AG04450 (cell line): Measurements from ENCODE around the gene SACS. TPM values are rescaled to one million over a fixed set of nuclear protein-coding genes. Genes with fewer than 3 reads are reported as not detected.

Source experiments
- CTCF ChIA-PET: fragments of 300-600, 350-600 bp; formaldehyde crosslinking; extraction: SDS; loops from one replicate; lab custom pipeline; 2022; ENCODE audit warnings: antibody characterized with exemption, inconsistent platforms; lab: Charles Lee
- POLR2A ChIA-PET: fragments of 350-600 bp; formaldehyde crosslinking; extraction: SDS; loops from one replicate; lab custom pipeline; 2021; ENCODE audit warnings: antibody characterized with exemption, inconsistent platforms; lab: Yijun Ruan, JAX
- DNase-seq: peaks from one replicate; pipeline ENCODE4 v3.0.0-alpha.2; 2011; ENCODE audit warnings: low read depth, low spot score
- H3K27ac ChIP-seq: one replicate; pipeline ENCODE4 v1.5.1; 2012; ENCODE audit warnings: low read depth, low read length, control low read depth
- H3K27me3 ChIP-seq: one replicate; pipeline ENCODE4 v1.6.0; 2012; ENCODE audit warnings: low read length; ENCODE audit not compliant: control insufficient read depth, insufficient read depth
- H3K4me3 ChIP-seq: 2 replicates; pipeline ENCODE4 v1.5.1; 2011; ENCODE audit warnings: mild to moderate bottlenecking, low read depth, low read length, control low read depth
- H3K9me3 ChIP-seq: 2 replicates; pipeline ENCODE4 v1.5.1; 2012; ENCODE audit warnings: low read length; ENCODE audit not compliant: control insufficient read depth, insufficient read depth
- polyA plus RNA-seq: library from polyadenylated mRNA; depleted of rRNA; stranded (reverse); fragments of >200 nt; gene quantifications from 2 replicates; pipeline ENCODE4 v1.2.3, GENCODE V29; 2011
- TF ChIP-seq, protein P1 (sequence below): IDR thresholded peaks from 2 replicates; pipeline ENCODE4 v1.5.1; 2011; ENCODE audit warnings: low read depth, low read length, control low read depth, inconsistent platforms

The SACS gene
- polyA plus RNA-seq, 1 experiment = 53.9 TPM

DNA sequence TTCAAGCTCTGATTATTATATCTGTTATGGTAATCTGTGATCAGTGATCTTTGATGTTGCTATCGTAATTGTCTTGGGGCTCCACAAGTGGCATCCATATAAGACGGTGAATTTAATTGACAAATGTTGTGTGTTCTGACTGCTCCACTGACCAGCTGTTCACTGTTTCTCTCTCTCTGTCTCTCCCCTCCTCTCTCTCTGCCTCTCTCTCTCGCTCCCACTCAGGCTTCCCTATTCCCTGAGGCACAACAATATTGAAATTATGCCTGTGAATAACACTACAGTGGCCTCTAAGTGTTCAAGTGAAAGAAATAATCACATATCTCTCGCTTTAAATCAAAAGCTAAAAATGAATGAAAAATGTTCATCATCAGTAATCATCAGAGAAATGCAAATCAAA, 4.4 kb upstream of the SACS start:
- ChIA-PET CTCF (no interaction called here), POLR2A (no interaction called here)
- no peak for DNase-seq
- no peaks in the 10 kb centered on the region for H3K27me3 ChIP-seq
- H3K4me3 ChIP-seq = no peak overlapping the region
- no peaks in the 10 kb centered on the region; the same call in 1 of the 2 replicates for H3K9me3 ChIP-seq
- H3K27ac ChIP-seq = no peak overlapping the region
- TF ChIP-seq, protein P1, sequence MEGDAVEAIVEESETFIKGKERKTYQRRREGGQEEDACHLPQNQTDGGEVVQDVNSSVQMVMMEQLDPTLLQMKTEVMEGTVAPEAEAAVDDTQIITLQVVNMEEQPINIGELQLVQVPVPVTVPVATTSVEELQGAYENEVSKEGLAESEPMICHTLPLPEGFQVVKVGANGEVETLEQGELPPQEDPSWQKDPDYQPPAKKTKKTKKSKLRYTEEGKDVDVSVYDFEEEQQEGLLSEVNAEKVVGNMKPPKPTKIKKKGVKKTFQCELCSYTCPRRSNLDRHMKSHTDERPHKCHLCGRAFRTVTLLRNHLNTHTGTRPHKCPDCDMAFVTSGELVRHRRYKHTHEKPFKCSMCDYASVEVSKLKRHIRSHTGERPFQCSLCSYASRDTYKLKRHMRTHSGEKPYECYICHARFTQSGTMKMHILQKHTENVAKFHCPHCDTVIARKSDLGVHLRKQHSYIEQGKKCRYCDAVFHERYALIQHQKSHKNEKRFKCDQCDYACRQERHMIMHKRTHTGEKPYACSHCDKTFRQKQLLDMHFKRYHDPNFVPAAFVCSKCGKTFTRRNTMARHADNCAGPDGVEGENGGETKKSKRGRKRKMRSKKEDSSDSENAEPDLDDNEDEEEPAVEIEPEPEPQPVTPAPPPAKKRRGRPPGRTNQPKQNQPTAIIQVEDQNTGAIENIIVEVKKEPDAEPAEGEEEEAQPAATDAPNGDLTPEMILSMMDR = no peak

DNA sequence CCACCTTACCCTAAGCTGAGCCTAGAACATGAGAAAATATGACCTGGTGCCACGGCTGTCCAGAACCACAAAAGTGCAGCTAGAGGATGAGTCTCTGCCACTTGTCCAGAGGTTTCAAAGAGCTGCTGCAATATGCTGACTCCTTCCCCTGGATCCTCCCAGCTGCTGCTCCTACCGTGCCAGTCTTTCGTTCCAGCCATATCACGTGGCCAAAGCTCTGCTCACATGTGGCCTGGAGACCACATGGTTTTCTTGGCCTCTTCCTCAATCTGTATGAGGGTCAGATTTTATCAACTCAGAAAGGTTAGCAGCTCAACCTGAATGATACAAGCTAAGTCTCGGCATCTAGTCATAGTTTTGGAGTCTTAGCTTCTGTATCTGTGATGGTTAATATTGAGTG, 3.2 kb upstream of the SACS start:
- ChIA-PET CTCF (interaction anchor here (0.6 kb wide), 1 partner anchor 11 kb away, joined by 3 read pairs; no protein-coding TSS in a partner anchor), POLR2A (no interaction called here)
- Histone ChIP-seq H3K4me3 (no peak overlapping the region), H3K27ac (no peak overlapping the region), H3K9me3 (no peaks in the 10 kb centered on the region; the same call in 1 of the 2 replicates), H3K27me3 (no peaks in the 10 kb centered on the region)
- no peak for DNase-seq
- TF ChIP-seq, protein P1 = no peak

DNA sequence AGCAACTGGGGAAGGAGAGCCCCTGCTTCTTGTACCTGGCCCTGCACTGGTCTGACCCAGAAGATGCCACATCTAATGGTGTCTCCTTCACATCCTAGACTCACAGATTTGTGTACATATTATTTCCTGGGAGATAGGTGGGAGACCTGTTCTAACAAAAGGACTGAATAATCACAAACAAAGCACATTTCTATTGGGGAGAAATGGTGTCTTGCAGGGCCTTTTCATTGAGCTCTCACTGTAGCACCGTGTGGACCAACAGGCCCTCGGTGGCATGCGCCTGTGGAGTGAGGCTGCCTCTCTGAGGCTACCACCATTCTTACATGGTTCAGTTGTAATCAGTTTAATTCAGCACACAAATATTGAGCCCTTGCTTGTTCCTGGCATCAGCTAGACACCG, 989 bp upstream of the SACS start:
- CTCF ChIA-PET = no interaction called here
- Histone ChIP-seq H3K27me3 (no peaks in the 10 kb centered on the region), H3K4me3 (no peak overlapping the region), H3K27ac (no peak overlapping the region), H3K9me3 (no peaks in the 10 kb centered on the region; the same call in 1 of the 2 replicates)
- no peak for DNase-seq
- POLR2A ChIA-PET = no interaction called here
- TF ChIP-seq, protein P1 = no peak

DNA sequence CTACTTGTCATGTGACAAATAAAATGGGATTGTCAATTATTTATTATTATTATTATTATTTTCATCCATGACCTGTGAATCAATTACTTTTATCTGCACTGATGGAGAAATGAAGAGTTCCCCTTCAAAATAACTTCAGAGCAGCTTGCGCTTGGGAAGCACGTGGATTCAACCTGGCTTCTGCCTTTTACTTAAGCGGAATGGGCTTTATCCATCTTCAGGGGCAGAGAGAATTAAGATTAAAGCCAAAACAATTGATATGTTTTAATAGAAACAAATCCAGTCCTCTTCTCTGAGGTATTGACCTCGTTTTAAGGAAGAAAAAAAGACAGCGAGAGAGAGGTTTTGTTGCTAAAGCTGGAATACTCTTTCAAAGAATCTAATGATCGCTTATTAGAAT, 876 bp downstream of the SACS start:
- DNase-seq = no peak
- CTCF ChIA-PET = interaction anchor here (1.7 kb wide), 1 partner anchor 15 kb away, joined by 3 read pairs; no protein-coding TSS in a partner anchor
- no peaks in the 10 kb centered on the region; the same call in 1 of the 2 replicates for H3K9me3 ChIP-seq

DNA sequence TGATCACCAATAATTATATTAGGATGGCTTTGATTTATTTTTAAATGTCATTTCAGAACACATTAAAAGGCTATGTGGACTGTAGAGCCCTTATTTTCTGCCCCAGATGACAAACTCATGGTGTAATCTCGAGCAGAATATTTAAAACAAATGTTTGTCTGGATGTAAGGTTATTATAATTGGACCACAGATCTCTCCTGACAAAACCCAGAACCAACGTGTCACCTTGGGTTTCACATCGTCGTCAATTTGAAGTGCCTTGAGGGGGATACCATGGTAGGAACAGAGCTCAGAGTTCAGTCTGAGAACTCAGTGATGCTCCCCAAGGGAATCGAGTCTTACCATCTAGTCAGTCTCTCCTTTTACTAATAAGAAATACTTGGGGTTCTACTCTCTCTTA, 2.8 kb downstream of the SACS start:
- H3K9me3 ChIP-seq = no peaks in the 10 kb centered on the region; the same call in 1 of the 2 replicates
- no peaks in the 10 kb centered on the region for H3K27me3 ChIP-seq
- CTCF ChIA-PET = interaction anchor here (1.1 kb wide), 1 partner anchor 55 kb away, joined by 3 read pairs; no protein-coding TSS in a partner anchor
- TF ChIP-seq, protein P1 = no peak
- no peak overlapping the region for H3K4me3 ChIP-seq
- DNase-seq = no peak
- POLR2A ChIA-PET = no interaction called here
- H3K27ac ChIP-seq = no peak overlapping the region

More for the DNA sequence above, 876 bp downstream of the SACS start:
- TF ChIP-seq, protein P1 = no peak
- peak overlapping the region; percentile 88 for H3K4me3 ChIP-seq
- POLR2A ChIA-PET = interaction anchor here (1.1 kb wide), 1 partner anchor 57 kb away, joined by 4 read pairs; no protein-coding TSS in a partner anchor
- no peaks in the 10 kb centered on the region for H3K27me3 ChIP-seq
- no peak overlapping the region for H3K27ac ChIP-seq
